WTC11 (cell line): ENCODE data around the gene HPCAL1.

ENCODE experiments used
- CREB1 ChIP-seq: sonication (generic); formaldehyde crosslinking; IDR thresholded peaks from 2 replicates; pipeline ENCODE4 v1.8.0; 2023; ENCODE audit warnings: mild to moderate bottlenecking, missing genetic modification reagents
- TF ChIP-seq, protein P1 (sequence below): sonication (generic); formaldehyde crosslinking; IDR thresholded peaks from 2 replicates; pipeline ENCODE4 v1.8.1; 2022; ENCODE audit warnings: low read depth, mild to moderate bottlenecking, moderate library complexity, missing genetic modification reagents, borderline replicate concordance

DNA sequence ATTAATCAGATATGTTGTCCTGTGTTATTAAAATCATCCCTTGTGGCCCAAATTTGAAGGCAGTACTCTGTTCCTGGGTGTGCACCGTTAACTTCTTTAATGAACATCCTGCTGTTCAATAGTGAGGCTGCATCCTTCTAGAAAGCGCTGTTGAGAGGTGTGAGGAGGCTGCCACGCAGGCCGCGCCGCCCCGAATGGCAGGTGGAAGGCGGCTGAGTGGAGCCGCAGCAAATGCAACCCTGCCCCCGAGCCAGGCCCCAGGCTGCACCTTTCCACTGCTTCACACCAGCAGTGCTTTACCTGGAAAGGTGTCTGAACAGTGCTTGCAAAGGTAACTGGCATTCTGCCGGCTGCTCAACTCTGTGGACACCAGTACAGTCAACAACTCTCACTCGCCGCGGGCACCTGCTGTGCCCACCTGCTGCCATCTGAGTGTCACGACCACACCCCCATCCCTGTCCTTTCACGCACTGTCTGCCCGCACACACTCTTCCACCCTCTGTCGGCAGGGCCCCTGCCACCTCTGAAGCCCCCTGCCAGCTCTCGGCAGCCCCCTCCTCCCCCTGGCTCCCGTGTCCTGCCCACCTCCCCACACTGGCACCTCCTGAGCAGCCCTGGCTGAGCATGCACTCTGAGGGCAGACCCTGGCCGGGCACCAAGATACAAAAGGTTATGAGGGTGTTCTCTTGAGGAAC is 74.5 kb downstream of the HPCAL1 start:
- TF ChIP-seq CREB1 (CRISPR knock-in tag), result no peak
- TF ChIP-seq, protein P1, sequence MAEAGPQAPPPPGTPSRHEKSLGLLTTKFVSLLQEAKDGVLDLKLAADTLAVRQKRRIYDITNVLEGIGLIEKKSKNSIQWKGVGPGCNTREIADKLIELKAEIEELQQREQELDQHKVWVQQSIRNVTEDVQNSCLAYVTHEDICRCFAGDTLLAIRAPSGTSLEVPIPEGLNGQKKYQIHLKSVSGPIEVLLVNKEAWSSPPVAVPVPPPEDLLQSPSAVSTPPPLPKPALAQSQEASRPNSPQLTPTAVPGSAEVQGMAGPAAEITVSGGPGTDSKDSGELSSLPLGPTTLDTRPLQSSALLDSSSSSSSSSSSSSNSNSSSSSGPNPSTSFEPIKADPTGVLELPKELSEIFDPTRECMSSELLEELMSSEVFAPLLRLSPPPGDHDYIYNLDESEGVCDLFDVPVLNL (CRISPR knock-in tag), result no peak
